Peyer's patch (tissue), 4 donors: ENCODE measurements around the gene CCDC85C.

Source experiments
- CTCF ChIP-seq, 6 experiments: fragments of 450-650 bp in 4 of 6; fragments of 200-600 bp in 2 of 6; sonication (generic) in 1 of 6; IDR thresholded peaks; one replicate each; pipeline ENCODE4 v1.5.1; 2017 to 2019; ENCODE audit warnings: antibody characterized with exemption in 6 of 6, mild to moderate bottlenecking in 3 of 6, moderate library complexity in 1 of 6
- POLR2A ChIP-seq, 2 donors: fragments of 450-650 bp; IDR thresholded peaks; one replicate each; pipeline ENCODE4 v1.5.1; 2017; ENCODE audit warnings: antibody characterized with exemption in 2 of 2, mild to moderate bottlenecking in 2 of 2, moderate library complexity in 2 of 2

GRCh38 chr14:99597911-99598600, 6.0 kb downstream of the CCDC85C start:
- TF ChIP-seq CTCF (IDR thresholded peaks at IDR 0.05) (no peak), POLR2A (IDR thresholded peaks at IDR 0.05) (no peak)
